HEK293 (cell line): ENCODE results near the gene EEF1B2.

Source experiments
- CTCF ChIA-PET: fragments of 350-600 bp; formaldehyde crosslinking; extraction: SDS; loops from one replicate; lab custom pipeline; 2021; ENCODE audit warnings: antibody characterized with exemption; lab: Yijun Ruan, JAX
- POLR2A ChIA-PET: fragments of 300-600 bp; formaldehyde crosslinking; extraction: SDS; loops from one replicate; lab custom pipeline; 2020; ENCODE audit warnings: antibody characterized with exemption, inconsistent platforms; lab: Yijun Ruan, JAX
- H3K27ac ChIP-seq: fragments of 200-500 bp; sonication (Bioruptor generic); 2 replicates; pipeline ENCODE4 v1.5.1; 2014; ENCODE audit warnings: low read depth, low read length, control low read depth, inconsistent platforms; ENCODE audit errors: extremely low read depth
- H3K36me3 ChIP-seq, 2 experiments: fragments of 200-500 bp in 1 of 2; sonication (Bioruptor generic) in 1 of 2; 1 replicate in 1 of 2; 2 replicates in 1 of 2; pipeline ENCODE4 v1.5.1; 2014 to 2017; ENCODE audit warnings: inconsistent platforms in 2 of 2, low read length in 2 of 2; ENCODE audit not compliant: control insufficient read depth in 2 of 2, insufficient read depth in 1 of 2
- H3K4me1 ChIP-seq: fragments of 200-500 bp; sonication (Bioruptor generic); 2 replicates; pipeline ENCODE4 v1.5.1; 2014; ENCODE audit warnings: mild to moderate bottlenecking, low read length, inconsistent platforms; ENCODE audit not compliant: control insufficient read depth, insufficient read depth
- H3K4me3 ChIP-seq: 2 replicates; pipeline ENCODE4 v1.5.1; 2011; ENCODE audit warnings: low read depth, mild to moderate bottlenecking, control low read depth, low read length, moderate library complexity
- H3K9me3 ChIP-seq: fragments of 200-500 bp; sonication (Bioruptor generic); 2 replicates; pipeline ENCODE4 v1.5.1; 2014; ENCODE audit warnings: low read depth, low read length, inconsistent platforms; ENCODE audit not compliant: control insufficient read depth, insufficient read depth
- GFI1B ChIP-seq: fragments of 450-650 bp; formaldehyde crosslinking; IDR thresholded peaks from 2 replicates; pipeline ENCODE4 v1.5.1; 2016; ENCODE audit warnings: missing biosample characterization, missing genetic modification characterization
- HOXD13 ChIP-seq: sonication (generic); formaldehyde crosslinking; IDR thresholded peaks from 2 replicates; pipeline ENCODE4 v1.8.0; 2022; ENCODE audit warnings: missing genetic modification reagents, borderline replicate concordance
- MYNN ChIP-seq: fragments of 450-650 bp; formaldehyde crosslinking; IDR thresholded peaks from 2 replicates; pipeline ENCODE4 v1.5.1; 2016; ENCODE audit warnings: missing biosample characterization, missing genetic modification characterization, borderline replicate concordance
- ZBTB21 ChIP-seq: fragments of 450-650 bp; formaldehyde crosslinking; IDR thresholded peaks from 2 replicates; pipeline ENCODE4 v1.5.1; 2017; ENCODE audit warnings: missing biosample characterization, missing genetic modification characterization
- ZNF157 ChIP-seq: fragments of 450-650 bp; formaldehyde crosslinking; IDR thresholded peaks from 2 replicates; pipeline ENCODE4 v1.5.1; 2016; ENCODE audit warnings: missing biosample characterization, missing genetic modification characterization
- ZNF19 ChIP-seq: fragments of 450-650 bp; formaldehyde crosslinking; IDR thresholded peaks from 2 replicates; pipeline ENCODE4; 2016; ENCODE audit warnings: missing biosample characterization, missing genetic modification characterization, low read depth
- ZNF211 ChIP-seq: fragments of 450-650 bp; formaldehyde crosslinking; IDR thresholded peaks from 2 replicates; pipeline ENCODE4 v1.5.1; 2016; ENCODE audit warnings: low read depth, missing biosample characterization, missing genetic modification characterization
- ZNF266 ChIP-seq: fragments of 450-650 bp; formaldehyde crosslinking; IDR thresholded peaks from 2 replicates; pipeline ENCODE4 v1.5.1; 2016; ENCODE audit warnings: missing biosample characterization, missing genetic modification characterization, low read depth
- ZNF302 ChIP-seq: fragments of 450-650 bp; formaldehyde crosslinking; IDR thresholded peaks from 2 replicates; pipeline ENCODE4 v1.5.1; 2016; ENCODE audit warnings: missing biosample characterization, missing genetic modification characterization, low read depth
- ZNF530 ChIP-seq: fragments of 450-650 bp; formaldehyde crosslinking; IDR thresholded peaks from 2 replicates; pipeline ENCODE4 v1.5.1; 2016; ENCODE audit warnings: low read depth, missing biosample characterization, missing genetic modification characterization
- ZNF544 ChIP-seq: fragments of 450-650 bp; formaldehyde crosslinking; IDR thresholded peaks from 2 replicates; pipeline ENCODE4 v1.5.0; 2017; ENCODE audit warnings: missing biosample characterization, missing genetic modification characterization
- ZNF549 ChIP-seq: fragments of 450-650 bp; IDR thresholded peaks from 2 replicates; pipeline ENCODE4 v1.5.1; 2018; ENCODE audit warnings: missing biosample characterization, missing genetic modification characterization, mild to moderate bottlenecking, inconsistent platforms, moderate library complexity
- ZNF785 ChIP-seq: fragments of 450-650 bp; formaldehyde crosslinking; IDR thresholded peaks from 2 replicates; pipeline ENCODE4 v1.5.1; 2016; ENCODE audit warnings: missing biosample characterization, missing genetic modification characterization
- ZNF830 ChIP-seq: fragments of 450-650 bp; IDR thresholded peaks from 2 replicates; pipeline ENCODE4 v1.5.0; 2018; ENCODE audit warnings: missing biosample characterization, missing genetic modification characterization, low read depth, mild to moderate bottlenecking, moderate library complexity
- TF ChIP-seq, protein P1 (sequence below): fragments of 450-650 bp; formaldehyde crosslinking; IDR thresholded peaks from 2 replicates; pipeline ENCODE4 v1.5.1; 2016; ENCODE audit warnings: missing biosample characterization, missing genetic modification characterization
- TF ChIP-seq, protein P2 (sequence below): fragments of 450-650 bp; formaldehyde crosslinking; IDR thresholded peaks from 2 replicates; pipeline ENCODE4 v1.5.1; 2016; ENCODE audit warnings: missing biosample characterization, missing genetic modification characterization
- TF ChIP-seq, protein P3 (sequence below): fragments of 450-650 bp; formaldehyde crosslinking; IDR thresholded peaks from 2 replicates; pipeline ENCODE4 v1.5.1; 2016; ENCODE audit warnings: missing biosample characterization, missing genetic modification characterization
- TF ChIP-seq, protein P4 (sequence below): fragments of 450-650 bp; formaldehyde crosslinking; IDR thresholded peaks from 2 replicates; pipeline ENCODE4 v1.5.1; 2016; ENCODE audit warnings: missing biosample characterization, missing genetic modification characterization
- TF ChIP-seq, protein P5 (sequence below): fragments of 450-650 bp; formaldehyde crosslinking; IDR thresholded peaks from 2 replicates; pipeline ENCODE4 v1.5.1; 2016; ENCODE audit warnings: missing biosample characterization, missing genetic modification characterization
- TF ChIP-seq, protein P6 (sequence below): fragments of 450-650 bp; formaldehyde crosslinking; IDR thresholded peaks from 2 replicates; pipeline ENCODE4 v1.5.1; 2016; ENCODE audit warnings: missing biosample characterization, missing genetic modification characterization
- TF ChIP-seq, protein P7 (sequence below): fragments of 450-650 bp; formaldehyde crosslinking; IDR thresholded peaks from 2 replicates; pipeline ENCODE4 v1.5.1; 2017; ENCODE audit warnings: missing biosample characterization, missing genetic modification characterization

EEF1B2 gene

DNA sequence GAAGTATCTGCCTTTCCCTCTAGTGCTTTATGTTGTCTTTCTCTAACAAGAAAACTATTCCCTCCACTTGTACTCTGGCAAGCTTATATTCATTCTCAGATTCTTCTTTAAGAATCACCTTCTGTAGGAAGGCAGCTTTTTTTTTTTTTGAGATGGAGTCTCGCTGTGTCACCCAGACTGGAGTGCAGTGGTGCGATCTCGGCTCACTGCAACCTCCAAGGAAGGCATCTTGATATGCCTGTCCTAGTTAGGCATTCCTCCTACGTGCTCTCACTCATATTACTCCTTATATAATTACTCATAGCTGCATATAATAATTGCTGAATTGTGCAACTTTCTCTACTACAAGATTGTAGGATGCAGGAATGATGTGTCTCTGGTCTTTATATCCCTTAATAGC lies 16.2 kb upstream of the EEF1B2 start:
- Histone ChIP-seq H3K36me3 (peaks cover 91 to 93% of the 10 kb centered on the region in 2 experiments), H3K9me3 (no peaks in the 10 kb centered on the region), H3K4me1 (no peaks in the 10 kb centered on the region), H3K27ac (no peak overlapping the region)
- POLR2A ChIA-PET = no interaction called here
- CTCF ChIA-PET = interaction anchor here (1.1 to 1.2 kb wide), 2 partner anchors 16 to 374 kb away, joined by 4 read pairs; no protein-coding TSS in a partner anchor
- TF ChIP-seq ZNF544 (tag by site-specific recombination) = no peak
- no peak for TF ChIP-seq ZBTB21 (tag by site-specific recombination)
- no peak for TF ChIP-seq ZNF530
- TF ChIP-seq ZNF785 (tag by site-specific recombination) = no peak
- TF ChIP-seq ZNF830 = no peak
- no peak for TF ChIP-seq ZNF549 (tag by site-specific recombination)
- TF ChIP-seq, all 188 proteins: peak for 0
- H3K4me3 ChIP-seq = no peak overlapping the region

DNA sequence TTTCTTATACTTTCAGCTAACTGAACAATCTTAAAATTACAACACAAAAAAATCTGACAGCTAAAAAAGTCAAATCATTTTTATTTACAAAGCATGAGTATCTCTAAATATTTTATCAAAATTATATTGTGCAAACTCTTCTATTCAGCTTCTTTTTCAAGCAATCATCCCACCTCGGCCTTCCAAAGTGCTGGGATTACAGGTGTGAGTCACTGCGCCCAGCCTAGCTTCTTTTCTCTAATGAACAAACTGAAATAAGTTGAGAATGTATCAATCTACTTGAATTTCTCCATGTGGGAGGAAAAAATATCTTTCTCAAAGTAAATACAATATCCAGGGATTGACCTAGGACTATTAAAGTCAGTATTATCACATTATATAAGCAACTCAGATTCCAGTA lies 15.3 kb upstream of the EEF1B2 start:
- no peaks in the 10 kb centered on the region for H3K4me1 ChIP-seq
- no peak overlapping the region for H3K4me3 ChIP-seq
- TF ChIP-seq, protein P1, sequence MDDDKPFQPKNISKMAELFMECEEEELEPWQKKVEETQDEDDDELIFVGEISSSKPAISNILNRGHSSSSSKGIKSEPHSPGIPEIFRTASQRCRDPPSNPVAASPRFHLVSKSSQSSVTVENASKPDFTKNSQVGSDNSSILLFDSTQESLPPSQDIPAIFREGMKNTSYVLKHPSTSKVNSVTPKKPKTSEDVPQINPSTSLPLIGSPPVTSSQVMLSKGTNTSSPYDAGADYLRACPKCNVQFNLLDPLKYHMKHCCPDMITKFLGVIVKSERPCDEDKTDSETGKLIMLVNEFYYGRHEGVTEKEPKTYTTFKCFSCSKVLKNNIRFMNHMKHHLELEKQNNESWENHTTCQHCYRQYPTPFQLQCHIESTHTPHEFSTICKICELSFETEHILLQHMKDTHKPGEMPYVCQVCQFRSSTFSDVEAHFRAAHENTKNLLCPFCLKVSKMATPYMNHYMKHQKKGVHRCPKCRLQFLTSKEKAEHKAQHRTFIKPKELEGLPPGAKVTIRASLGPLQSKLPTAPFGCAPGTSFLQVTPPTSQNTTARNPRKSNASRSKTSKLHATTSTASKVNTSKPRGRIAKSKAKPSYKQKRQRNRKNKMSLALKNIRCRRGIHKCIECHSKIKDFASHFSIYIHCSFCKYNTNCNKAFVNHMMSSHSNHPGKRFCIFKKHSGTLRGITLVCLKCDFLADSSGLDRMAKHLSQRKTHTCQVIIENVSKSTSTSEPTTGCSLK (tag by site-specific recombination) = no peak
- TF ChIP-seq MYNN (tag by site-specific recombination) (no peak), ZNF266 (tag by site-specific recombination) (no peak), ZNF19 (tag by site-specific recombination) (no peak), GFI1B (no peak), ZNF302 (tag by site-specific recombination) (no peak), HOXD13 (CRISPR knock-in tag) (no peak), ZNF157 (tag by site-specific recombination) (no peak), ZNF211 (tag by site-specific recombination) (no peak)
- TF ChIP-seq, protein P2, sequence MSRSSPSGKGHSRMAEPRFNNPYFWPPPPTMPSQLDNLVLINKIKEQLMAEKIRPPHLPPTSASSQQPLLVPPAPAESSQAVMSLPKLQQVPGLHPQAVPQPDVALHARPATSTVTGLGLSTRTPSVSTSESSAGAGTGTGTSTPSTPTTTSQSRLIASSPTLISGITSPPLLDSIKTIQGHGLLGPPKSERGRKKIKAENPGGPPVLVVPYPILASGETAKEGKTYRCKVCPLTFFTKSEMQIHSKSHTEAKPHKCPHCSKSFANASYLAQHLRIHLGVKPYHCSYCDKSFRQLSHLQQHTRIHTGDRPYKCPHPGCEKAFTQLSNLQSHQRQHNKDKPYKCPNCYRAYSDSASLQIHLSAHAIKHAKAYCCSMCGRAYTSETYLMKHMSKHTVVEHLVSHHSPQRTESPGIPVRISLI (tag by site-specific recombination) = no peak
- TF ChIP-seq, protein P3, sequence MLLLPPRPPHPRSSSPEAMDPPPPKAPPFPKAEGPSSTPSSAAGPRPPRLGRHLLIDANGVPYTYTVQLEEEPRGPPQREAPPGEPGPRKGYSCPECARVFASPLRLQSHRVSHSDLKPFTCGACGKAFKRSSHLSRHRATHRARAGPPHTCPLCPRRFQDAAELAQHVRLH (tag by site-specific recombination) = no peak
- TF ChIP-seq, protein P4, sequence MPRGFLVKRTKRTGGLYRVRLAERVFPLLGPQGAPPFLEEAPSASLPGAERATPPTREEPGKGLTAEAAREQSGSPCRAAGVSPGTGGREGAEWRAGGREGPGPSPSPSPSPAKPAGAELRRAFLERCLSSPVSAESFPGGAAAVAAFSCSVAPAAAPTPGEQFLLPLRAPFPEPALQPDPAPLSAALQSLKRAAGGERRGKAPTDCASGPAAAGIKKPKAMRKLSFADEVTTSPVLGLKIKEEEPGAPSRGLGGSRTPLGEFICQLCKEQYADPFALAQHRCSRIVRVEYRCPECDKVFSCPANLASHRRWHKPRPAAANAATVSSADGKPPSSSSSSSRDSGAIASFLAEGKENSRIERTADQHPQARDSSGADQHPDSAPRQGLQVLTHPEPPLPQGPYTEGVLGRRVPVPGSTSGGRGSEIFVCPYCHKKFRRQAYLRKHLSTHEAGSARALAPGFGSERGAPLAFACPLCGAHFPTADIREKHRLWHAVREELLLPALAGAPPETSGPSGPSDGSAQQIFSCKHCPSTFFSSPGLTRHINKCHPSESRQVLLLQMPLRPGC (tag by site-specific recombination) = no peak
- TF ChIP-seq, protein P5, sequence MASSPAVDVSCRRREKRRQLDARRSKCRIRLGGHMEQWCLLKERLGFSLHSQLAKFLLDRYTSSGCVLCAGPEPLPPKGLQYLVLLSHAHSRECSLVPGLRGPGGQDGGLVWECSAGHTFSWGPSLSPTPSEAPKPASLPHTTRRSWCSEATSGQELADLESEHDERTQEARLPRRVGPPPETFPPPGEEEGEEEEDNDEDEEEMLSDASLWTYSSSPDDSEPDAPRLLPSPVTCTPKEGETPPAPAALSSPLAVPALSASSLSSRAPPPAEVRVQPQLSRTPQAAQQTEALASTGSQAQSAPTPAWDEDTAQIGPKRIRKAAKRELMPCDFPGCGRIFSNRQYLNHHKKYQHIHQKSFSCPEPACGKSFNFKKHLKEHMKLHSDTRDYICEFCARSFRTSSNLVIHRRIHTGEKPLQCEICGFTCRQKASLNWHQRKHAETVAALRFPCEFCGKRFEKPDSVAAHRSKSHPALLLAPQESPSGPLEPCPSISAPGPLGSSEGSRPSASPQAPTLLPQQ (tag by site-specific recombination) = no peak
- TF ChIP-seq, protein P6, sequence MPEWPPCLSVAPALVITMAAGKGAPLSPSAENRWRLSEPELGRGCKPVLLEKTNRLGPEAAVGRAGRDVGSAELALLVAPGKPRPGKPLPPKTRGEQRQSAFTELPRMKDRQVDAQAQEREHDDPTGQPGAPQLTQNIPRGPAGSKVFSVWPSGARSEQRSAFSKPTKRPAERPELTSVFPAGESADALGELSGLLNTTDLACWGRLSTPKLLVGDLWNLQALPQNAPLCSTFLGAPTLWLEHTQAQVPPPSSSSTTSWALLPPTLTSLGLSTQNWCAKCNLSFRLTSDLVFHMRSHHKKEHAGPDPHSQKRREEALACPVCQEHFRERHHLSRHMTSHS (tag by site-specific recombination) = no peak
- TF ChIP-seq, protein P7, sequence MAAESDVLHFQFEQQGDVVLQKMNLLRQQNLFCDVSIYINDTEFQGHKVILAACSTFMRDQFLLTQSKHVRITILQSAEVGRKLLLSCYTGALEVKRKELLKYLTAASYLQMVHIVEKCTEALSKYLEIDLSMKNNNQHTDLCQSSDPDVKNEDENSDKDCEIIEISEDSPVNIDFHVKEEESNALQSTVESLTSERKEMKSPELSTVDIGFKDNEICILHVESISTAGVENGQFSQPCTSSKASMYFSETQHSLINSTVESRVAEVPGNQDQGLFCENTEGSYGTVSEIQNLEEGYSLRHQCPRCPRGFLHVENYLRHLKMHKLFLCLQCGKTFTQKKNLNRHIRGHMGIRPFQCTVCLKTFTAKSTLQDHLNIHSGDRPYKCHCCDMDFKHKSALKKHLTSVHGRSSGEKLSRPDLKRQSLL (tag by site-specific recombination) = no peak
- H3K27ac ChIP-seq = no peak overlapping the region
- peaks cover 88 to 94% of the 10 kb centered on the region in 2 experiments for H3K36me3 ChIP-seq
- POLR2A ChIA-PET = no interaction called here
- no peaks in the 10 kb centered on the region for H3K9me3 ChIP-seq
- CTCF ChIA-PET = no interaction called here
